GM12878 (cell line): ENCODE measurements around the gene FOXP4.

Experiments used
- EZH2 ChIP-seq: IDR thresholded peaks from 2 replicates; pipeline ENCODE4 v1.6.1; 2012; ENCODE audit warnings: low read depth, mild to moderate bottlenecking, control low read depth, inconsistent platforms, low read length, borderline replicate concordance; ENCODE audit not compliant: control insufficient read depth
- MYC ChIP-seq: IDR thresholded peaks from 2 replicates; pipeline ENCODE4 v1.6.1; 2011; ENCODE audit warnings: mild to moderate bottlenecking, low read length, moderate library complexity, inconsistent platforms; ENCODE audit not compliant: insufficient read depth, insufficient replicate concordance, insufficient read length, severe bottlenecking
- POLR2A ChIP-seq: IDR thresholded peaks from 2 replicates; pipeline ENCODE4 v1.6.1; 2011; ENCODE audit warnings: low read depth, mild to moderate bottlenecking, low read length
- TF ChIP-seq, protein P1 (sequence below): IDR thresholded peaks from 2 replicates; pipeline ENCODE4 v1.6.1; 2012; ENCODE audit warnings: low read depth, low read length, improper control_type of control experiment

GRCh38 chr6:41564448-41565142 is 18.4 kb downstream of the FOXP4 start:
- TF ChIP-seq MYC (no peak), POLR2A (no peak), EZH2 (no peak)
- TF ChIP-seq, protein P1, sequence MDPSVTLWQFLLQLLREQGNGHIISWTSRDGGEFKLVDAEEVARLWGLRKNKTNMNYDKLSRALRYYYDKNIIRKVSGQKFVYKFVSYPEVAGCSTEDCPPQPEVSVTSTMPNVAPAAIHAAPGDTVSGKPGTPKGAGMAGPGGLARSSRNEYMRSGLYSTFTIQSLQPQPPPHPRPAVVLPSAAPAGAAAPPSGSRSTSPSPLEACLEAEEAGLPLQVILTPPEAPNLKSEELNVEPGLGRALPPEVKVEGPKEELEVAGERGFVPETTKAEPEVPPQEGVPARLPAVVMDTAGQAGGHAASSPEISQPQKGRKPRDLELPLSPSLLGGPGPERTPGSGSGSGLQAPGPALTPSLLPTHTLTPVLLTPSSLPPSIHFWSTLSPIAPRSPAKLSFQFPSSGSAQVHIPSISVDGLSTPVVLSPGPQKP: no peak
